HG03432 (cell line): ENCODE measurements around the gene FOXA1.

ENCODE experiments used
- ATAC-seq: cut with Tn5 transposase; IDR thresholded peaks from one replicate; pipeline ENCODE4 v1.9.1; 2021; ENCODE audit warnings: mild to moderate bottlenecking, moderate library complexity; ENCODE audit not compliant: unreplicated experiment

The FOXA1 gene

DNA sequence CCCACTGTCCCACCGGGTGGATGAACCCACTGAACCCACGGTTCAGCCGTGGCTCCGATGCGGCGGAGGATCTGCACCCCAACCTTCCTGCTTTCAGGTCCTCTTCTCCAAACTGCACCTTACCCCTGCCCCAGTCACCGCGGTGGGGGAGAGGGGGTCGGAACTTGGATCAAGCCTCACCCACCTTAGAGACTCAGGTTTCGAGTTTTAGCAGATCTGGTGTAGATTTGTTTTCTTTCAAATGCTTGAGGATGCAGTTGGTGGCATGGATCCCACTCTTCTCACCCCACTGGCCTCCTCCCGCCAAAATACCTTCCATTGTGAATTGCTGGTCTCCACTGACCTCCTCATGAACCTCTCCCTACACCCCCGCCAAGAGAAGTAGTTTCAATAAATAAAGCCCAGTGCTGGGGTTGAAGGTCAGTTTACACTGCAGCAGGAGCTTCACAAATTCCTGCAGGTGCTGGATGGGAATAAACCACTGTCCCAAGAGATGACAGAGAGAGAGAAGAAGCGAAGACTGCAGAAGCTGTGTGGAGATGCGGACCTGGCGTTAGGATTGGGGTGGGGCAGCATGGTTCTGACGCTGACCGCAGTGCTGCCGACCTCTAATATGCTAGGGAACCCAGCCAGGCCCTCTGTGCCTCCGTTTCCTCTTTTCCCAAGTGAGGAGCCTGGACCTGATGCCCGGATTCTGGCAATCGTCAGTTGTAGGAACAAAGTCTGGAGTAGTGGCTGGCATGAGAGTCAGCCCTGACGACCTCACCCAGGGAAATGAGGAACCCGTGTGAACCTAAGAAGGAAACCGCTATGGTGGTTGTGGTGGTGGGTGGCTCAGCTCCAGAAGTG, 7.8 kb upstream of the FOXA1 start:
- no peak for ATAC-seq

- ATAC-seq: no peak
Measured at GRCh38 chr14:37601865-37602264, 6.8 kb upstream of the FOXA1 start.

- no peak for ATAC-seq
Measured at GRCh38 chr14:37600880-37601741, 6.1 kb upstream of the FOXA1 start.

GRCh38 chr14:37599507-37600368, 4.7 kb upstream of the FOXA1 start:
- no peak for ATAC-seq

DNA sequence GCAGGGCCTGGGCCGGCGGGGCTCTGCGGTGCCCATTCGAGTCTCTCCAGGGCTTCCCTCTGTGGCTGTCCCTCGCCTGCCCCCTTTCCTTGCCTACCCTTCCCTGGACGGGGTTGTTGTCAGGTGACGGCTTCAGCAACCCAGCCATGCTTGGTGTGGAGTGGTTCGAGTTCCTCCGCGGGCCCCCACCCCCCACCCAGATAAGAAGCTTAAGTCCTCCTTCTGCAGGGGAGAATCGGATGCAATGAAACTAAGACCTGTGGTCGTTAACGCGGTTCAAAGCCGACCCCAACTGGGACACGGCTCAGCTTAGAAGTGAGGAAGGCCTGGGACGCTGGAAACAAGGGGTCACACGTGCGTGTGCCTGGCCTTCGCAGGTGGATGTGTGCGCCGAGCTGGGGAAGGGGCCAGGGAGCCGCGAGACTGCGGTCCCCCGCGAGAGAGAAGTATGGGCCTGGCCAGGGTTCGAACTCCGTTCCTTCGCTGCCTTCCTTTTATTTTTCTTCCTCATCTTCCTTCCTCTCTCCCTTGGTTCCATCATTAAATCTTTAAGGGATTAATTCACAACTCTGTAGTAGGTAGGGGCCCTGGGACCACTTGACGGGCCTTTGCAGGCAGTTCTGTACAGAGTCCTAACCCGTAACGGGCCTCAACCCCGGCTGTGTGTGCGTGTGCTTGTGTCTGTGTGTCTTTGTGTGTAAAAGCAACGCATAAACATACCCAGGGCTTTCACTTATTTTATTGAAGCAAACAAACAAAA, 3.9 kb upstream of the FOXA1 start:
- no peak for ATAC-seq

- ATAC-seq: no peak
Measured at GRCh38 chr14:37597914-37598746, 3.1 kb upstream of the FOXA1 start.

GRCh38 chr14:37597538-37597913, 2.5 kb upstream of the FOXA1 start:
- no peak for ATAC-seq

DNA sequence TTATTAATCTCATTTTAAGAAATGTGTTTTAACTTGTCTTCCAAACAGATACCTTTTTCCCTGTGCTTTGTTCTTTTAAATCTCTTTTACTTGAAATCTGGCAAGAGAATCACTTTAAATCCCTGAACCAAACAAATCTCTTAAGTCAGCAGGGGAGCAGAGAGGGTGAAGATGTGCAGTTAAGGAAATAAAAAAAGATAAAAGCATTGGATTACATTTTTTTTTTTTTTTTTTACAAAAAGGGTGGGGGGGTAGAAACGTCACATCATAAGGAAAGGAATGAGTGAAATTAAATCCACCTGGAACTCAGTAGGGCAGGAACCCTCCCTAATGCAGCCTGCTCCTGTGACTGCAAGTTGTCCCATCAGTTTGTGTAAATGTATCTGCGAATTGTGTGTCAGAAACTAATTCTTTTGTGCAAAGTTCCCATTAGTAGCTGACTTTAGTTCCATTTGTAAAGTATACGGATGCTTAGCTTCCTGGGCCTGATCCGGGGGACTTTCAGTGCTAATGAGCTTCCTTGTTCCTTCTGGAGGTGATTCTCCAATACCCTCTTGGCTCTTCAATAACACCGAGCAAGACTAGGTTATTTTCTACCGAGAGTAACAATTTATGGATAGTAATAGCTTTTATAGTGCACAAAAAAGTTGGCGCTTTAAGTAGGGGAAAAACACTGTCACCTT, 1.9 kb upstream of the FOXA1 start:
- no peak for ATAC-seq

DNA sequence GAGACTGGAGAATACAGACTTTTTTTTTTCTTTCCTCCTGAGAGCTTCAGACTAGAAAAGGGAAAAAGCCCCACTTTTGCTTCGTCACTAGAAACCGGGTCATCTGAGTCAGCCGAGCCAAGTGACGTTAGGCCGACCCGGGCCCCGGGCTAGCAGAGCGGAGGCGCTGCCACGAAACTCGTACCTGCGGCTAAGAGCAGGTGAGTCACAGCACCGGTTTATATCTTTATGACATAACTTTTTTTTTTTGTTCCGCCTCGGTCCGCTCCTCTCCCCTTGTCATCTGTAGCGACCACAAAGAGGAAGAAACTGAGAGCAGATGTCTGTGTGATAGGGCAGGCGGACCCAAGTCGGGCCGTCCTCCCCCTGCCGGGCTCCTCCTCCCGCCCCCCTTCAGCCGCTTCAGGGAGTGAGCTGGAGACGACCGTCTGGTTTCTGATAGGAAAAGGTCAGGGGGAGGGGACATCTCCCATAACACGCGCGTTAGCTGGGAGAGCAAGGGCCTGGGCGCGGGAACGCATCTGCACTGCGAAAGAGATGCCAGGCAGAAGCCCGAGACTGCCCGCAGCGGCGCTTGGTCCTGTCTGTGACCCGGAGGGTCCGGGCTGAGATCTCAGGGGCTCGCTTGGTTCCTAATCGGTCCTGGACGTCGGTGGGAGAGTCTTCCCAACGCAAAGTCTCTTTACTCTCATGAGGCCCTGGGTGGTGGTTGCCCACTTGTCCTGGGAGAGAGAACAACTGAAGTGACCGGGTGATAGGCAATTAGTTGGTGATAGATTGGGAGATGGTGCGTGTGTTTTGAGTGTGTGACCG, 966 bp upstream of the FOXA1 start:
- peak; percentile 65 for ATAC-seq

GRCh38 chr14:37594238-37594970, 645 bp downstream of the FOXA1 start:
- ATAC-seq: peak; percentile 36

DNA sequence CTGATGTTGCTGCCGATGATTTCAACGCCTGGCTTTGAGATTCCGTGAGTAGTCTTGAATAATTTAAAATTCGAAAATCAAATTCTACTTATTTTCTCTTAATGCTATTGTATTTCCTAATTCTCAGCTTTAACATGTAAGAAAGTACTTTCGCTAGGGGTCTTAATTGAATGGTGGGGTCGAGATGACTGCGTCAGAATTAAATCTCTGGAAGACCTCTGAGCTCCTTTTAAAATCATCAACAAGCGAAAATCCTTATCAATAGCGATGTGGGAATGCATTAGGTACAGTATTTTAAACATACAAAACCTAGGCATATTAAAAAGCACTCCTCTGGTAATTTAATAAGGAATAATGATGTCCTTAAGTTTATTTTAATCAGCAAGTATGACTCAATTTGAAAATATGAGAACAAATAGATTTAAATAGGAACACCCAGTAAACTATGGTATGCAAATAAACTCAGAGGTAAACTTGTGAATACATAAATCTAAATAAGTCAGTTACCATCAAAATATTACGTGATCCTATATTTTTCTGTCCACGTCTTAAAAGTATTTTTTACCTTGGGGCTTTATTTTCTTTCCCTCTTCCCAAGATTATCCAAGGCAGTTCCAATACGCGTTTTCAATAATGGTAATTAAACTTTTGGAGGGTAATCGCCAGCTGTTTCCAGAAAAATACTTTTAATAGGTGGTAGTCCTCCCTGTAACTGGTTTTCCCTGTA, 1.4 kb downstream of the FOXA1 start:
- ATAC-seq: no peak

DNA sequence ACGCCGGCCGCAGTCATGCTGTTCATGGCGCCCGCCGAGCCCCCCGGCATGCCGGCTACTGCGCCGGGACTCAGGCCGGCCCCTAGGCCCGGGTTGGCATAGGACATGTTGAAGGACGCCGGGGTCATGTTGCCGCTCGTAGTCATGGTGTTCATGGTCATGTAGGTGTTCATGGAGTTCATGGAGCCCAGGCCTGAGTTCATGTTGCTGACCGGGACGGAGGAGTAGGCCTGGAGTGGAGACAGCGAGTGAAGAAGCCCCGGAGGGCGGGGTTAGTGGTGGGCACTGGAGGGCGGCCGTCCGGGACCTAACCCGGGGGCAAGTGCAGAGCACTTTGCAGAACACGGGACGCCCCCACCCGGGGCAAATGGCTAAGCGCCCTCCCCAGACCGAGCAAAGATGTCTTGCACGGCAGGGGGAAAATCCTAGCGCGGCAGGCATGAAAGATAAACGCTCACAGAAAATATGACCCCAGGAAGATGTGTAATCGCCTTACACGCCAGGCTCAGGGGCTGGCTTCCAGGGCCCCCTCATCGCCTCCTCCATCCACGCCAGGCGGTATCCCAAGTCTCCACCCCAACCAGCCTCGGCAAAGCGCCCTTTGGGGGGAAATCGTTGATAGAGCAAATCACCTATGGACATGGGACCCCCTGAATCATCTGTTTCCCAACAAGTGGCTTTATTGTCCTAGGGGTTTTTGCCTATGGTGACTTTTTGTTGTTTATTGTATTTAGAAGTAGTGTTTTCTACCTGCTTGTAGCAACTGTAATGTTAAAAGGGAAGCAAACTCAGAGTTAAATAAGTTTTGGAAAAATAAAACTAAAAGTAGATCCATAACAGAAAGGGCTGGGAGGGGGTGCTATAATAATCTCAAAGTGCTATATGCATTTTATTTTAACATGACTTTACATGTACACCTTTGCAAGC, 2.3 kb downstream of the FOXA1 start:
- no peak for ATAC-seq

GRCh38 chr14:37591941-37592481, 3.0 kb downstream of the FOXA1 start:
- no peak for ATAC-seq

GRCh38 chr14:37591311-37591940, 3.6 kb downstream of the FOXA1 start:
- ATAC-seq: no peak
